RWPE2 (cell line): Measurements from ENCODE around the gene CA6.
"Not testable (repeated sequence)": the region's sequence is repeated elsewhere in the genome, so short reads cannot be mapped to it uniquely, and the experiment has no call there.

Experiments used
- ATAC-seq: fragments of 200-7000 bp; cut with Tn5 transposase; 3 replicates; pipeline ENCODE4 v1.9.1; 2021; ENCODE audit warnings: low read depth
- DNase-seq: peaks from one replicate; pipeline ENCODE4 v3.0.0-alpha.2; 2020; ENCODE audit warnings: low spot score
- H3K27ac ChIP-seq: fragments of 450-650 bp; 2 replicates; pipeline ENCODE4 v1.5.1; 2017; ENCODE audit warnings: mild to moderate bottlenecking; ENCODE audit not compliant: poor library complexity, severe bottlenecking
- H3K27me3 ChIP-seq: fragments of 250-450 bp; sonication (Bioruptor Pico); 2 replicates; pipeline ENCODE4 v1.5.1; 2021; ENCODE audit warnings: mild to moderate bottlenecking, moderate library complexity; ENCODE audit not compliant: insufficient read depth, poor library complexity, severe bottlenecking
- H3K36me3 ChIP-seq: fragments of 250-450 bp; sonication (Bioruptor Pico); 2 replicates; pipeline ENCODE4 v1.5.1; 2020; ENCODE audit warnings: low read depth, mild to moderate bottlenecking, moderate library complexity
- H3K4me1 ChIP-seq: fragments of 250-450 bp; sonication (Bioruptor Pico); 2 replicates; pipeline ENCODE4 v1.5.1; 2021; ENCODE audit warnings: mild to moderate bottlenecking, moderate library complexity; ENCODE audit not compliant: insufficient read depth, poor library complexity, severe bottlenecking
- H3K4me3 ChIP-seq: fragments of 250-450 bp; sonication (Bioruptor Pico); 2 replicates; pipeline ENCODE4 v1.5.1; 2021; ENCODE audit warnings: mild to moderate bottlenecking, moderate library complexity; ENCODE audit not compliant: severe bottlenecking
- H3K9me3 ChIP-seq: fragments of 250-450 bp; sonication (Bioruptor Pico); 2 replicates; pipeline ENCODE4 v1.5.1; 2021; ENCODE audit warnings: mild to moderate bottlenecking, moderate library complexity; ENCODE audit not compliant: severe bottlenecking
- TF ChIP-seq, protein P1 (sequence below): fragments of 450-650 bp; IDR thresholded peaks from one replicate; pipeline ENCODE4 v1.5.1; 2017; ENCODE audit warnings: mild to moderate bottlenecking, moderate library complexity; ENCODE audit not compliant: poor library complexity, severe bottlenecking

The CA6 gene

DNA sequence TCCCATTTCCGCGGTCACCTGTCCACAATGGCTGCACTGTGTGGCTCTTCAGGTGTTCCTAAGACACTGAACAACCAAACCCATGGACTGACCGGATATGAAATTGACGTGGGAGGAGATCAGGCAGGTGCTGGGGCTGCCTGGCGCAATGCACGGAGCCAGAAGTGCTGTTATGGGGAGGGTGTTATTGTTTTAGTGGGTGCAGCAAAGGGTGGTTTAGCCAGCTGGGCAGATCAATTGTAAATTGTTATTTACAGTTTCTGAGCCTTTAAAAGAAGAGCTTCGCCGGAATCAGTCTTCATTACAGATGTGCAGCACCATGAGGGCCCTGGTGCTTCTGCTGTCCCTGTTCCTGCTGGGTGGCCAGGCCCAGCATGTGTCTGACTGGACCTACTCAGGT is at the start of gene CA6:
Gene CA6 (plus strand): TSS at position 301 of the 400 bp plus-strand sequence. CDS start 19 bp downstream, at position 320.
- DNase-seq (no peak), ATAC-seq (no peak)
- TF ChIP-seq, protein P1, sequence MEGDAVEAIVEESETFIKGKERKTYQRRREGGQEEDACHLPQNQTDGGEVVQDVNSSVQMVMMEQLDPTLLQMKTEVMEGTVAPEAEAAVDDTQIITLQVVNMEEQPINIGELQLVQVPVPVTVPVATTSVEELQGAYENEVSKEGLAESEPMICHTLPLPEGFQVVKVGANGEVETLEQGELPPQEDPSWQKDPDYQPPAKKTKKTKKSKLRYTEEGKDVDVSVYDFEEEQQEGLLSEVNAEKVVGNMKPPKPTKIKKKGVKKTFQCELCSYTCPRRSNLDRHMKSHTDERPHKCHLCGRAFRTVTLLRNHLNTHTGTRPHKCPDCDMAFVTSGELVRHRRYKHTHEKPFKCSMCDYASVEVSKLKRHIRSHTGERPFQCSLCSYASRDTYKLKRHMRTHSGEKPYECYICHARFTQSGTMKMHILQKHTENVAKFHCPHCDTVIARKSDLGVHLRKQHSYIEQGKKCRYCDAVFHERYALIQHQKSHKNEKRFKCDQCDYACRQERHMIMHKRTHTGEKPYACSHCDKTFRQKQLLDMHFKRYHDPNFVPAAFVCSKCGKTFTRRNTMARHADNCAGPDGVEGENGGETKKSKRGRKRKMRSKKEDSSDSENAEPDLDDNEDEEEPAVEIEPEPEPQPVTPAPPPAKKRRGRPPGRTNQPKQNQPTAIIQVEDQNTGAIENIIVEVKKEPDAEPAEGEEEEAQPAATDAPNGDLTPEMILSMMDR = no peak
- Histone ChIP-seq H3K27me3 (no peaks in the 10 kb centered on the region), H3K27ac (no peak within 1 kb of the TSS), H3K4me3 (no peak within 1 kb of the TSS), H3K9me3 (no peaks in the 10 kb centered on the region), H3K36me3 (no peaks in the 10 kb centered on the region), H3K4me1 (peaks cover 3% of the 10 kb centered on the region)

DNA sequence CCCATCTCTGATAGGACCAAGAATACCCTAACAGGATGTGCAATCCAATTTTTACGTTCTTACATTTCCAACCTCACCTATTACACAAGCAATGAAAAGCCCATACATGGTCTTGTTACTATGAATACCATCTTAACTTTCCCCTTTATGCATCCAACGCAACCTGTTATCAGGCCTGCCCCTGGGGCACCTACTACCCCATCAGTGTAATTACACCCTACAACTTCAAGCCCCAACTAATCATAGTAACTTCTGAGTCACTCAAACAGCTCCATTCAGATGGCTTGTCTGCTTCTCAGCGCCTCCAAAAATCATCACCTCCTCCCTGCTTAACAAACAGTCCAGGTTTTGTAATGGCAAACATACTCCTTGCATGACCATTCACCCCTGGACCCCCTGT is 48.9 kb upstream of the CA6 start:
- not testable (repeated sequence) for DNase-seq, ATAC-seq, H3K4me3 ChIP-seq, H3K9me3 ChIP-seq, H3K27ac ChIP-seq, H3K27me3 ChIP-seq, H3K36me3 ChIP-seq
- peaks cover 18% of the 10 kb centered on the region for H3K4me1 ChIP-seq

DNA sequence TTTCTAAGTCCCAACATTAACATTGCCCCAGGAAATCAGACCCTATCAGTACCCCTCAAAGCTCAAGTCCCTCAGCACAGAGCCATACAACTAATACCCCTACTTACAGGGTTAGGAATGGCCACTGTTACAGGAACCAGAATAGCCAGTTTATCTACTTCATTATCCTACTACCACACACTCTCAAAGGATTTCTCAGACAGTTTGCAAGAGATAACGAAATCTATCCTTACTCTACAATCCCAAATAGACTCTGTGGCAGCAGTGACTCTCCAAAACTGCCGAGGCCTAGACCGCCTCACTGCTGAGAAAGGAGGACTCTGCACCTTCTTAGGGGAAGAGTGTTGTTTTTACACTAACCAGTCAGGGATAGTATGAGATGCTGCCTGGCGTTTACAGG is 48.2 kb upstream of the CA6 start:
- DNase-seq, H3K27ac ChIP-seq, H3K4me3 ChIP-seq, H3K27me3 ChIP-seq, H3K9me3 ChIP-seq, ATAC-seq, H3K36me3 ChIP-seq: not testable (repeated sequence)
- H3K4me1 ChIP-seq = peaks cover 21% of the 10 kb centered on the region

DNA sequence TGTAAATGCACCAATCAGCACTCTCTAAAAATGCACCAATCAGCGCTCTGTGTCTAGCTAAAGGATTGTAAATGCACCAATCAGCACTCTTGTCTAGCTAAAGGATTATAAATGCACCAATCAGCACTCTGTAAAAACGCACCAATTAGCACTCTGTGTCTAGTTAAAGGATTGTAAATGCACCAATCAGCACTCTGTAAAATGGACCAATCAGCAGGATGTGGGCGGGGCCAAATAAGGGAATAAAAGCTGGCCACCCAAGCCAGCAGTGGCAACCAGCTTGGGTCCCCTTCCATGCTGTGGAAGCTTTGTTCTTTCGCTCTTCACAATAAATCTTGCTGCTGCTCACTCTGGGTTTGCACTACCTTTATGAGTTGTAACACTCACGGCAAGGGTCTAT is 47.2 kb upstream of the CA6 start:
- not testable (repeated sequence) for ATAC-seq, H3K36me3 ChIP-seq, H3K4me3 ChIP-seq, H3K27me3 ChIP-seq, DNase-seq, H3K27ac ChIP-seq, H3K9me3 ChIP-seq
- peaks cover 30% of the 10 kb centered on the region for H3K4me1 ChIP-seq

DNA sequence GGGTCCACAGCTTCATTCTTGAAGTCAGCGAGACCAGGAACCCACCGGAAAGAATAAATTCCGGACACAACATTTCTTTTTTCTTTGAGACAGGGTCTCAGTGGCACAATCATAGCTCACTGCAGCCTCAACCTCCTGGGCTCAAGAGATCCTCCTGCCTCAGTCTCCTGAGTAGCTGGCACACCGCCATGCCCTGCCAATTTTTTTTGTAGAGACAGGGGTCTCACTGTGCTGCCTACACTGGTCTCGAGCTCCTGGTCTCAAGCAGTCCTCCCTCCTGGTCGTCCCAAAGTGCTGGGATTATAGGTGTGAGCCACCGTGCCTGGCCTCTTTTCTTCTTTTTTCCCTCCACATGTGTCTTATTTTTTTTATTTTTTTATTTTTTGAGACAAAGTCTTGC is 46.6 kb upstream of the CA6 start:
- H3K27me3 ChIP-seq = no peaks in the 10 kb centered on the region
- no peak overlapping the region for H3K4me3 ChIP-seq
- no peaks in the 10 kb centered on the region for H3K9me3 ChIP-seq
- TF ChIP-seq, protein P1 = no peak
- ATAC-seq (no peak), DNase-seq (no peak)
- H3K4me1 ChIP-seq = peaks cover 35% of the 10 kb centered on the region
- no peaks in the 10 kb centered on the region for H3K36me3 ChIP-seq
- H3K27ac ChIP-seq = peak overlapping the region; percentile 85

DNA sequence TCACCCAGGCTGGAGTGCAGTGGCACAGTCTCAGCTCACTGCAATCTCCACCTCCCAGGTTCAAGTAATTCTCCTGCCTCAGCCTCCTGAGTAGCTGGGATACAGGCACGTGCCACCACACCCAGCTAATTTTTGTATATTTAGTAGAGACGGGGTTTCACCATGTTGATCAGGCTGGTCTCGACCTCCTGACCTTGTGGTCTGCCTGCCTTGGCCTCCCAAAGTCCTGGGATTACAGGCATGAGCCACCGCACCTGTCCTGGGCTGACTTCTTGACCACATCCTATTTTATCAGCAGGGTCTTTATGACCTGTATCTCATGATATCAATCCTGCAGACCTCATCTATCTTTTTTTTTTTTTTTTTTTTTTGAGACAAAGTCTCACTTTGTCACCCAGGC is 45.0 kb upstream of the CA6 start:
- Histone ChIP-seq H3K4me1 (peaks cover 51% of the 10 kb centered on the region), H3K27ac (peak overlapping the region; percentile 85)
- ATAC-seq, DNase-seq, H3K4me3 ChIP-seq, H3K27me3 ChIP-seq, H3K36me3 ChIP-seq, H3K9me3 ChIP-seq: not testable (repeated sequence)

DNA sequence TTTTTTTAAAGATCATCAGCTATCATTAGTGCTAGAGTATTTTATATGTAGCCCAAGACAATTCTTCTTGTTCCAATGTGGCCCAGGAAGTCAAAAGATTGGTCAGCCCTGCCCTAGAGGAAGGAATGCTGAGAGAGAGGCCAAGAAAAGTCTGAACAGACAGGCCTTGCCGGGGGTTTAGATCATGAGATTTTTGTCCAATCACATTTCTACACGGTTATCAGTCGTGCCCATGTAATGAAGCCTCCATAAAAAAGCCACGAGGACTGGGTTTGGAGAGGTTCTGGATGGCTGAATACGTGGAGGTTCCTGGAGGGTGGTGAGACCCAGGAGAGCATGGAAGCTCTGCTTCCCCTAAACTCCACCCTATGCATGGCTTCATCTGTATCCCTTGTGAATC is 42.9 kb upstream of the CA6 start:
- peak overlapping the region; percentile 85 for H3K27ac ChIP-seq
- no peak for DNase-seq
- peaks cover 49% of the 10 kb centered on the region for H3K4me1 ChIP-seq
- H3K4me3 ChIP-seq = no peak overlapping the region
- no peaks in the 10 kb centered on the region for H3K36me3 ChIP-seq
- TF ChIP-seq, protein P1 = no peak
- no peaks in the 10 kb centered on the region for H3K9me3 ChIP-seq
- ATAC-seq = no peak
- no peaks in the 10 kb centered on the region for H3K27me3 ChIP-seq
